Duodenal mucosa (tissue), 2 donors: ENCODE measurements around the gene ZNF584.

Source experiments
- H3K27ac ChIP-seq: one replicate; pipeline ENCODE4 v1.7.0; 2013; ENCODE audit warnings: low read depth, low read length
- H3K27me3 ChIP-seq, 2 donors: one replicate each; pipeline ENCODE4 v1.7.0; 2013; ENCODE audit warnings: low read length in 2 of 2, control low read depth in 1 of 2; ENCODE audit not compliant: insufficient read depth in 2 of 2, control insufficient read depth in 1 of 2
- H3K36me3 ChIP-seq, 2 donors: one replicate each; pipeline ENCODE4 v1.7.0; 2013; ENCODE audit warnings: low read length in 2 of 2, control low read depth in 1 of 2; ENCODE audit not compliant: insufficient read depth in 2 of 2, control insufficient read depth in 1 of 2
- H3K4me1 ChIP-seq, 2 donors: one replicate each; pipeline ENCODE4 v1.7.0; 2013; ENCODE audit warnings: low read length in 2 of 2, control low read depth in 1 of 2; ENCODE audit not compliant: insufficient read depth in 2 of 2, control insufficient read depth in 1 of 2
- H3K4me3 ChIP-seq, 2 donors: one replicate each; pipeline ENCODE4 v1.7.0; 2013; ENCODE audit warnings: low read length in 2 of 2, low read depth in 1 of 2
- H3K9ac ChIP-seq, 2 donors: one replicate each; pipeline ENCODE4 v1.7.0; 2013; ENCODE audit warnings: low read length in 2 of 2, low read depth in 1 of 2
- H3K9me3 ChIP-seq, 2 donors: one replicate each; pipeline ENCODE4 v1.7.0; 2013; ENCODE audit warnings: low read length in 2 of 2, control low read depth in 1 of 2; ENCODE audit not compliant: control insufficient read depth in 1 of 2

Gene ZNF584

GRCh38 chr19:58406818-58407657 is 1.4 kb upstream of the ZNF584 start:
- Histone ChIP-seq H3K4me1 (peaks cover 16 to 30% of the 10 kb centered on the region in 2 donors), H3K27ac (no peak overlapping the region), H3K9ac (peak overlapping the region in 1 of 2 donors; percentile 74), H3K36me3 (no peaks in the 10 kb centered on the region), H3K27me3 (no peaks in the 10 kb centered on the region), H3K9me3 (no peaks in the 10 kb centered on the region), H3K4me3 (peak overlapping the region; percentile 75 to 98)

- peak overlapping the region; percentile 91 for H3K27ac ChIP-seq
These were observed 744 bp upstream of the ZNF584 start for GRCh38 chr19:58407658-58408151.

DNA sequence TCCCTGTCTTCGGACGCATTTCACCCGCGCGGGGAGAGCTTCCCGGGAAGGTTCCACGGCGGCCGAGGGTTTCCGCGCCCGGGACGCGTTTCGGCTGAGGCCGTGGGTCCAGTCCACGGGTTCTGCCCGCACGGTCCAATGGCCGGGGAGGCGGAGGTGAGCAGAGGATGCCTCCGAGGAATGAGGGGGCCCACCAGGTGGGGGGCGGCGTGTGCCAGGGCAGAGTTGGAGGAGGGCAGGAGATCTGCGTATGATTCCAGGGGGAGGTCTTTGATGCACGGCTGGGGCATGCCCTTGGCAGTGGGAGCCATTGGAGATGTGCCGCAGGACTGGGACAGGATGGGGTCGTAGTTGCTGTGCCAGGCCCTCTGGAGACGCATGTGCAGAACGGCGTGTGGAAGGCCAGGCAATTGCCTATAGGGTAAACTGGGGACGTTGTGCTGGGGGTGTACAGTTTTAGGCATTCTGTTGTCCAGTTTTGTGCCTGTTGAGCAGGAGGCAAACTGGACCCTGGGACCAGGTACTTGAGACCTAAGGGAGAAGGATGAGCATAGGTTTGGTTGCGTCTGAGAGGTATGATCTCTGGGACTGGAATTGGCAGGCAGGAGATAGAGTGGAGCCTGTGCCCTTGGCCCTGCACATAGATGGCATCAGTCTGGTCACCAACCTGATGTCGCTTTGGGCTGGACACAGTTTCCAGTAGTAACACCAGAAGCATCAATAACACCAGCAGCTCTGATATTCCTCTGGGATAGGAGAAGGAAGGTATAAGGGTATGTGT is 751 bp downstream of the ZNF584 start:
- Histone ChIP-seq H3K27ac (peak overlapping the region; percentile 61), H3K9me3 (no peaks in the 10 kb centered on the region), H3K4me3 (peak overlapping the region; percentile 75 to 98), H3K9ac (peak overlapping the region; percentile 74 to 89), H3K36me3 (no peaks in the 10 kb centered on the region), H3K27me3 (no peaks in the 10 kb centered on the region), H3K4me1 (peaks cover 16 to 29% of the 10 kb centered on the region in 2 donors)

More at GRCh38 chr19:58407658-58408151, 744 bp upstream of the ZNF584 start:
- Histone ChIP-seq H3K4me3 (peak overlapping the region; percentile 75 to 98), H3K27me3 (no peaks in the 10 kb centered on the region), H3K4me1 (peaks cover 16 to 29% of the 10 kb centered on the region in 2 donors), H3K9ac (peak overlapping the region; percentile 74 to 89), H3K9me3 (no peaks in the 10 kb centered on the region), H3K36me3 (no peaks in the 10 kb centered on the region)

DNA sequence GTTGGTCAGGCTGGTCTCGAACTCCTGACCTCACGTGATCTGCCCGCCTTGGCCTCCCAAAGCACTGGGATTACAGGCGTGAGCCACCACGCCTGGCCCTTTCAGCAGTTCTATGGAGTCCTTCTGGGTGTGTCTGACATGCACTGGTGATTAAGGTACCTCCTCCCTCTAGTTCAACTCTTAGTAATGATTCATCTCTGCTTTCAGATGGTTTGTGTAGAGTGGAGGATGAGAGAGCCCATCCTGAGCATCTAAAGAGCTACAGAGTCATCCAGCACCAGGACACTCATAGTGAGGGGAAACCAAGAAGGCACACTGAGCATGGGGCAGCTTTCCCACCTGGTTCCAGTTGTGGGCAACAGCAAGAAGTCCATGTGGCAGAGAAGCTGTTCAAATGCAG is 8.2 kb downstream of the ZNF584 start:
- H3K27me3 ChIP-seq, result no peaks in the 10 kb centered on the region
- peaks cover 0 to 3% of the 10 kb centered on the region in 2 donors for H3K9me3 ChIP-seq
- H3K4me1 ChIP-seq, result no peaks in the 10 kb centered on the region
- no peak overlapping the region for H3K27ac ChIP-seq
- H3K9ac ChIP-seq, result no peak overlapping the region
- no peak overlapping the region for H3K4me3 ChIP-seq
- peaks cover 23 to 48% of the 10 kb centered on the region in 2 donors for H3K36me3 ChIP-seq

DNA sequence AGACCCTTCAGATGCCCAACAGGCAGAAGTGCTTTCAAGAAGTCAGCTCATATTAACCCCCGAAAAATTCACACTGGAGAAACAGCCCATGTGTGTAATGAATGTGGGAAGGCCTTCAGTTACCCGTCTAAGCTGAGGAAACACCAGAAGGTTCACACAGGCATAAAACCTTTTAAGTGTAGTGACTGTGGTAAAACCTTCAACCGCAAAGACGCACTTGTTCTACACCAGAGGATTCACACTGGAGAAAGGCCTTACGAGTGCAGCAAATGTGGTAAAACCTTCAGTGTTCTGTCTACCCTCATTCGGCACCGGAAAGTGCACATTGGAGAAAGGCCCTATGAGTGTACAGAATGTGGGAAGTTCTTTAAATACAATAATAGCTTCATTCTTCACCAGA is 8.6 kb downstream of the ZNF584 start:
- no peak overlapping the region for H3K4me3 ChIP-seq
- no peaks in the 10 kb centered on the region for H3K4me1 ChIP-seq
- H3K36me3 ChIP-seq, result peaks cover 23 to 48% of the 10 kb centered on the region in 2 donors
- no peak overlapping the region for H3K27ac ChIP-seq
- H3K9me3 ChIP-seq, result peaks cover 0 to 3% of the 10 kb centered on the region in 2 donors
- H3K9ac ChIP-seq, result no peak overlapping the region
- H3K27me3 ChIP-seq, result no peaks in the 10 kb centered on the region

DNA sequence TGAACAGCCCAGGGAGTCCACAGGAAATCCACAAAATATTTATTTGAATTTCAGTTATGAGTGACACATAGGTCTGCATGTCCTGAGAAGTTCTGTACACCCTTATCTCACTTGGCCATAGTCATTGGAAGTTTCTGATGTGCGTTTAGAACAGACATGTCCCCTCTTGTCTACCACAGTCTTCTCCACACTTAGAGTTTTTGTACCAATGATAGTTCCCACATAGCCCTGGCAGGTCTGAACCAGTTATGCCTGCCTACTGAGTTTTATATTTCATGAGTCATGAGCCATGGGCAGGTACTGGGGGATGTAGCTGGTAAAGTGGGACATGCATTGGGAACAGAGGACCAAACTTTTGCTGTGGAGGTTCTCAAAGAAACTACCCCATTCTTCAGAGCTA is 20.2 kb downstream of the ZNF584 start:
- no peaks in the 10 kb centered on the region for H3K27me3 ChIP-seq
- H3K9ac ChIP-seq, result no peak overlapping the region
- peaks cover 14 to 20% of the 10 kb centered on the region in 2 donors for H3K36me3 ChIP-seq
- no peak overlapping the region for H3K27ac ChIP-seq
- peaks cover 55 to 63% of the 10 kb centered on the region in 2 donors for H3K9me3 ChIP-seq
- H3K4me3 ChIP-seq, result no peak overlapping the region
- H3K4me1 ChIP-seq, result no peaks in the 10 kb centered on the region

DNA sequence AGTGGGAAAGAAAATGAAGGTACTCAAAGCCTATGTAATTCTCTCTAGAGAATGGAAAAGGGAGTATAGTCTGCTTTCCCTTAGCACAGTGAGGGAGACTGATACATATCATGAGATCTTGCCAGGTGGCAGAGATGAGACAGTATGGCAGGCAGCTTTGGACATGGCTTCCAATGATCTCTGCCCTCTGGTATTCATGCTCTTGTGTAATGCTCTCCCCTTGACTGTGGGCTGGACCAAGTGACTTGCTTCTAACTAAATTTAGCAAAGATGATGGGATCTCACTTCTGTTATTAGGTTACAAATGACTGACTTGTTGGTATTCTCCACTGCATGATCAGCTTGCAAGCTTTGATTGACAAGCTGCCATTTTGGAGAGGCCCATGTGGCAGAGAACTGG is 21.3 kb downstream of the ZNF584 start:
- Histone ChIP-seq H3K36me3 (peaks cover 25 to 30% of the 10 kb centered on the region in 2 donors), H3K4me1 (no peaks in the 10 kb centered on the region), H3K27me3 (no peaks in the 10 kb centered on the region), H3K9ac (no peak overlapping the region), H3K4me3 (no peak overlapping the region), H3K9me3 (peaks cover 66 to 74% of the 10 kb centered on the region in 2 donors), H3K27ac (no peak overlapping the region)

GRCh38 chr19:58434217-58434616 is 25.8 kb downstream of the ZNF584 start:
- Histone ChIP-seq H3K4me1 (peaks cover 2 to 3% of the 10 kb centered on the region in 2 donors), H3K27me3 (no peaks in the 10 kb centered on the region), H3K9me3 (peaks cover 81 to 92% of the 10 kb centered on the region in 2 donors), H3K4me3 (peak overlapping the region; percentile 23 to 50), H3K36me3 (peaks cover 50 to 57% of the 10 kb centered on the region in 2 donors), H3K27ac (no peak overlapping the region), H3K9ac (no peak overlapping the region)

DNA sequence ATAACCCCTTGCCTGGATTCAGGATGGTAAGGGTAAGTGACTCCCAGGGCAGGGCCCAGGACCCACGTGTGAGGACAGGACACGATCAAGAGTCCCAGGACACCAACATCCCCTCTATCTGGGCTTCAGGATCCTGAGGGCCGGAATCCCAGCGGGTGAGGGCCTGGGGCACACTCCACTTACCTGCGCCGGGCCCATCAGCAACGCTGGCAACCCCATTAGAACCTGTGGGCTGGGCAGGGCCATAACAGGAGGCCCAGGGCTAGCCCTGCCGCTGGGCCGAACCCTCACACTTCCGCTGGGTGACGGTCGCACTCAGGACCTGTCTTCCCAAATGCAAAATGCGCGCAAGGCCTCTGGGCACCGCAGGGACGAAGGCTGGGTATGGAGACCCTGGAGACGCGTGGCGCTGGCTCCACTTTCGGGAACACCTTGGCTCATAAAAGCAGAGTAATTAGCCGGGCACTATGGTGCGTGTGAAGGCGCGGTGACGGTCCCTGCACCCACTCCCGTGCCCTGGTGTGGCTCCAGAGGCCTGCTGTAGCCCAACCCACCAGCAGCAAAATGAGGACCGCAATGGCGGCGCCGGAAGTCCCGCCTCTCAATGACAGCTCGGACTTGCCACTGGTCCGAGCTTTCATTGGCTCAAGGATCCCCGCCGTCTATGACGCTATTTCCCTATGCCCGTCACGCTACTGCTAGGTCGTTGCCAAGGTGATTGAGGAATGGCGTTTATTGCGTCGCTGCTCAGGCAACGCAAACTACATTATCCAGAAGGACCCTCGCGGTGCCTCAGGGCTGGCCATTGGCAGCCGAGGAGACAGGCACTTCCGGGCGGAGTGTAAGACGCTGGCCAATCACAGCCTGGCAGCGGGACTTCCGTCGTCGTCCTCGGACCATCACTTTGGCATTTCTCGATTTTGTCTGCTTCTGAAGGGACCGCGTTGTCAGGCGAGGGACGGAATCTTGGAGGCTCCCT is 31.4 kb downstream of the ZNF584 start, which contains the start of gene ZNF132:
ZNF132 (minus strand) TSS at position 578 of the 979 bp plus-strand sequence; CDS start at position 246, 332 bp downstream.
- peak within 1 kb of the TSS; percentile 56 to 70 for H3K9ac ChIP-seq
- no peaks in the 10 kb centered on the region for H3K27me3 ChIP-seq
- H3K36me3 ChIP-seq, result peaks cover 19 to 31% of the 10 kb centered on the region in 2 donors
- H3K4me1 ChIP-seq, result peaks cover 15 to 16% of the 10 kb centered on the region in 2 donors
- H3K9me3 ChIP-seq, result peaks cover 33 to 44% of the 10 kb centered on the region in 2 donors
- H3K27ac ChIP-seq, result peak within 1 kb of the TSS; percentile 55
- peak within 1 kb of the TSS; percentile 82 to 87 for H3K4me3 ChIP-seq
